SK-N-MC (cell line): ENCODE results near the gene MCOLN2.
"Not testable (repeated sequence)": the region's sequence is repeated elsewhere in the genome, so short reads cannot be mapped to it uniquely, and the experiment has no call there.

Experiments
- DNase-seq: peaks from one replicate; pipeline ENCODE4 v3.0.0-alpha.2; 2011; ENCODE audit warnings: low read depth, low spot score
- H3K27ac ChIP-seq: fragments of 200-600 bp; sonication (generic); 2 replicates; pipeline ENCODE4 v1.5.1; 2016; ENCODE audit warnings: mixed run types
- H3K36me3 ChIP-seq: fragments of 200-600 bp; sonication (generic); 2 replicates; pipeline ENCODE4 v1.6.1; 2017; ENCODE audit warnings: antibody characterized with exemption, low read length, mixed read lengths; ENCODE audit not compliant: insufficient read depth
- H3K4me3 ChIP-seq: fragments of 200-600 bp; sonication (generic); 2 replicates; pipeline ENCODE4 v1.5.1; 2016
- H3K9ac ChIP-seq: fragments of 200-600 bp; sonication (generic); 2 replicates; pipeline ENCODE4 v1.8.0; 2017; ENCODE audit warnings: mixed run types, mixed read lengths; ENCODE audit not compliant: insufficient read length
- H3K9me3 ChIP-seq: fragments of 200-600 bp; sonication (generic); 2 replicates; pipeline ENCODE4 v1.6.1; 2017; ENCODE audit warnings: low read depth, mild to moderate bottlenecking, antibody characterized with exemption, low read length, moderate library complexity, mixed read lengths
- EZH2 ChIP-seq: fragments of 200-600 bp; sonication (generic); IDR thresholded peaks from one replicate; pipeline ENCODE4 v1.6.1; 2017; ENCODE audit warnings: antibody characterized with exemption
- FOXP2 ChIP-seq: optimal IDR thresholded peaks from 2 replicates; pipeline ENCODE3; 2011; ENCODE audit warnings: mild to moderate bottlenecking, moderate library complexity; ENCODE audit not compliant: insufficient read depth; ENCODE audit errors: extremely low read length, control extremely low read depth
- POLR2AphosphoS5 ChIP-seq: IDR thresholded peaks from 2 replicates; pipeline ENCODE4 v1.6.1; 2012; ENCODE audit warnings: mild to moderate bottlenecking, low read depth, low read length, borderline replicate concordance

The MCOLN2 gene

GRCh38 chr1:85022700-85023099 lies 25.8 kb upstream of the MCOLN2 start:
- no peaks in the 10 kb centered on the region for H3K36me3 ChIP-seq
- no peaks in the 10 kb centered on the region for H3K9me3 ChIP-seq
- no peak overlapping the region for H3K4me3 ChIP-seq
- H3K9ac ChIP-seq: no peak overlapping the region
- no peak overlapping the region for H3K27ac ChIP-seq
- TF ChIP-seq FOXP2: no peak
- no peak for TF ChIP-seq EZH2
- no peak for TF ChIP-seq POLR2AphosphoS5
- no peak for DNase-seq

DNA sequence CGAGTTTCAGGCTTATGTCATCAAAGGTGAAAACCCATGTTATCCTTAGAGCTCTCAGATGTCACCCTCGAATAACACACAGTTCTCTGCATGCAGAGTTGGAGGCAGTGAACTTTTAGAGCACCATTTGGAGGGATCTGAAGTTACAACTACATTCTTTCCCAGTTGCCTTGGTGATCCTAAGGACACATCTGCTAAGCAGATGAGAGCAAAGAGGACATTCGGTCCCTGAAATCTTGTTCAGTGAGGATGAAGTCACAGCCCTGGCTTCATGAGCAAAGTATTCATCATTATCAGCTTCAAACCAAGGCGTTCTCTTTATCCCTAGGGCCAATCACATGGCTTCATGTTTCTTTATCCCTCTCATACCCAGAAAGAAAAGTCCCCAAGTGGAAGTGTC lies 23.1 kb upstream of the MCOLN2 start:
- Histone ChIP-seq H3K27ac (no peak overlapping the region), H3K9me3 (no peaks in the 10 kb centered on the region), H3K9ac (no peak overlapping the region), H3K36me3 (no peaks in the 10 kb centered on the region), H3K4me3 (no peak overlapping the region)
- no peak for DNase-seq
- no peak for TF ChIP-seq POLR2AphosphoS5
- TF ChIP-seq EZH2: no peak
- no peak for TF ChIP-seq FOXP2

GRCh38 chr1:85015826-85016225 lies 18.9 kb upstream of the MCOLN2 start:
- no peak for TF ChIP-seq FOXP2
- TF ChIP-seq POLR2AphosphoS5: no peak
- TF ChIP-seq EZH2: no peak
- no peak for DNase-seq
- Histone ChIP-seq H3K27ac (no peak overlapping the region), H3K36me3 (no peaks in the 10 kb centered on the region), H3K9me3 (no peaks in the 10 kb centered on the region), H3K4me3 (no peak overlapping the region), H3K9ac (no peak overlapping the region)

DNA sequence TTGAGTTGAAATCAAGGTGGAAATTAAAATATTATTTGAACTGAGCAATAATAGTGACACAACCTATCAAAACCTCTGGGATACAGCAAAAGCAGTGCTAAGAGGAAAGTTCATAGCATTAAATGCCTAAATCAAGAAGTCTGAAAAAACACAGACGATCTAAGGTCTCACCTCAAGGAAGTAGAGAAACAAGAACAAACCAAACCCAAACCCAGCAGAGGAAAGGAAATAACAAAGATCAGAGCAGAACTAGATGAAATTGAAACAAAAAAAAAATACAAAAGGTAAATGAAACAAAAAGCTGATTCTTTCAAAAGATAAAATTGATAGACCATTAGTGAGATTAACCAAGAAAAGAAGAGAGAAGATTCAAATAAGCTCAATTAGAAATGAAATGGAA lies 8.7 kb upstream of the MCOLN2 start:
- H3K9ac ChIP-seq, H3K9me3 ChIP-seq, H3K4me3 ChIP-seq, H3K27ac ChIP-seq, DNase-seq, H3K36me3 ChIP-seq: not testable (repeated sequence)

- TF ChIP-seq EZH2 (no peak), FOXP2 (no peak), POLR2AphosphoS5 (no peak)
- no peak for DNase-seq
- H3K9me3 ChIP-seq: no peaks in the 10 kb centered on the region
- no peak overlapping the region for H3K27ac ChIP-seq
- H3K36me3 ChIP-seq: no peaks in the 10 kb centered on the region
- H3K4me3 ChIP-seq: no peak overlapping the region
- H3K9ac ChIP-seq: no peak overlapping the region
These were observed 4.8 kb upstream of the MCOLN2 start for GRCh38 chr1:85001742-85002141.

DNA sequence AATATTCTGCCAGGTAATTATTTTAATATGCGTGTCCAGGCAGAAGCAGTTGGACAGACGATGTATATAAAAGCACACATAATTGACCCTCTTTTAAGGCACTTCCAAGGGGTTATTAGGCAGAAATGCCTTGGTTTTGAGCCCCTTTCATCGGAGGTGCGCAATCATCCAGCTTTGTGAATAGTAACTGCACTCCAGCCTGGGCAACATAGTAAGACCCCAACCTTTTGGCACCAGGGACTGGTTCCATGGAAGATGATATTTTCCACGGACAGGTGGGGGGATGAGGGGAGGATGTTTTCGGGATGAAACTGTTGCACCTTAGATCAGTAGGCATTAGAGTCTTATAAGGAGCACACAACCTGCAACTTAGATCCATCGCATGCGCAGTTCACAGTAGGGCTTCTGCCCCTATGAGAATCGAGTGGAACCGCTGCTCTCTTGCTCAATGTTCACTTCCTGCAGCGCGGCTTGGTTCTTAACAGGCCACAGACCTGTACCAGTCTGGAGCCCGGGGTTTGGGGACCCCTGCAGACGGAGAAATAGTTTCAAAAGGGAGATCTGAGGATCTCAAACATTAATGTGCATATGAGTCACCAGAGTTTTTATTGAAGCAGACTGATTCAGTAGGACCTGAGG lies 1.8 kb upstream of the MCOLN2 start:
- TF ChIP-seq POLR2AphosphoS5 (no peak), FOXP2 (no peak), EZH2 (no peak)

GRCh38 chr1:84997667-84998600 lies 1.0 kb upstream of the MCOLN2 start:
- peak overlapping the region; percentile 87 for H3K4me3 ChIP-seq
- H3K9ac ChIP-seq: no peak overlapping the region
- DNase-seq: no peak
- TF ChIP-seq EZH2 (peak; percentile 96), FOXP2 (no peak)
- H3K36me3 ChIP-seq: no peaks in the 10 kb centered on the region
- H3K27ac ChIP-seq: no peak overlapping the region
- H3K9me3 ChIP-seq: no peaks in the 10 kb centered on the region

More for the DNA sequence above, 1.8 kb upstream of the MCOLN2 start:
- Histone ChIP-seq H3K27ac (no peak overlapping the region), H3K9ac (no peak overlapping the region), H3K4me3 (peak overlapping the region; percentile 87), H3K36me3 (no peaks in the 10 kb centered on the region), H3K9me3 (no peaks in the 10 kb centered on the region)
- no peak for DNase-seq

- Histone ChIP-seq H3K9me3 (no peaks in the 10 kb centered on the region), H3K27ac (no peak overlapping the region), H3K9ac (no peak overlapping the region), H3K36me3 (no peaks in the 10 kb centered on the region), H3K4me3 (no peak overlapping the region)
- no peak for TF ChIP-seq FOXP2
- TF ChIP-seq EZH2: no peak
- TF ChIP-seq POLR2AphosphoS5: no peak
- no peak for DNase-seq
These were observed 1.2 kb downstream of the MCOLN2 start for GRCh38 chr1:84995484-84996334.
